ENCODE results near the gene NRP1.

DNA sequence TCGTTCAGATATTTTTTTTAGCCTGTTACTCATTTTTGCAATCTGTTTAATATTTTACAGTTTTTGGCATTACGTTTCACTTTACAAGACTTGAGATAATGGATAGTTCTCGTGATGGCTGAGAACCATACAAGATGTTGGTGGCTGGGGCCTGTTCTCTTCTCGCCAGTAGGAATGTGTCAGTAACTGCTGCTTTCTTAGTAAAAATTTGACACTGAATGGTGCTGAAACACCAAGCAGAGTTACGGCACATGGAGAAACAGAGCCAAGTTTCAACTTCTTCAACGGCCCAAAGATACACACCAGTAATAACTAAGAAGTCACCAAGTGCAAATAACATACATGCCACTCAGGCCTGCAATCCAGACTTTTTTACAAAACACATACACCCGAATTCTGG is 130.4 kb downstream of the NRP1 start:
- TF ChIP-seq, protein P1, sequence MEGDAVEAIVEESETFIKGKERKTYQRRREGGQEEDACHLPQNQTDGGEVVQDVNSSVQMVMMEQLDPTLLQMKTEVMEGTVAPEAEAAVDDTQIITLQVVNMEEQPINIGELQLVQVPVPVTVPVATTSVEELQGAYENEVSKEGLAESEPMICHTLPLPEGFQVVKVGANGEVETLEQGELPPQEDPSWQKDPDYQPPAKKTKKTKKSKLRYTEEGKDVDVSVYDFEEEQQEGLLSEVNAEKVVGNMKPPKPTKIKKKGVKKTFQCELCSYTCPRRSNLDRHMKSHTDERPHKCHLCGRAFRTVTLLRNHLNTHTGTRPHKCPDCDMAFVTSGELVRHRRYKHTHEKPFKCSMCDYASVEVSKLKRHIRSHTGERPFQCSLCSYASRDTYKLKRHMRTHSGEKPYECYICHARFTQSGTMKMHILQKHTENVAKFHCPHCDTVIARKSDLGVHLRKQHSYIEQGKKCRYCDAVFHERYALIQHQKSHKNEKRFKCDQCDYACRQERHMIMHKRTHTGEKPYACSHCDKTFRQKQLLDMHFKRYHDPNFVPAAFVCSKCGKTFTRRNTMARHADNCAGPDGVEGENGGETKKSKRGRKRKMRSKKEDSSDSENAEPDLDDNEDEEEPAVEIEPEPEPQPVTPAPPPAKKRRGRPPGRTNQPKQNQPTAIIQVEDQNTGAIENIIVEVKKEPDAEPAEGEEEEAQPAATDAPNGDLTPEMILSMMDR (IDR thresholded peaks at IDR 0.05): no peak
- no peak for TF ChIP-seq POLR2A (IDR thresholded peaks at IDR 0.05)

Measured in lower leg skin (tissue), 3 donors.